Measurements from ENCODE around the gene TOR1A. TPM values are rescaled to one million over a fixed set of nuclear protein-coding genes. Genes with fewer than 3 reads are reported as not detected.
"Not testable (repeated sequence)": the region's sequence is repeated elsewhere in the genome, so short reads cannot be mapped to it uniquely, and the experiment has no call there.

Gene TOR1A
- polyA plus RNA-seq, 1 experiment: 78.8 TPM

GRCh38 chr9:129776566-129776937 lies 47.4 kb downstream of the TOR1A start:
- H3K27me3 ChIP-seq (ENCODE audit: control insufficient read depth, insufficient read depth, low read length): no peaks in the 10 kb centered on the region
- no peaks in the 10 kb centered on the region for H3K36me3 ChIP-seq (ENCODE audit: control insufficient read depth, insufficient read depth, low read length)
- POLR2A ChIA-PET: interaction anchor here (1.2 kb wide), 1 partner anchor 14 kb away, joined by 3 read pairs; no protein-coding TSS in a partner anchor
- peak overlapping the region; percentile 20; the same call in 1 of the 2 replicates for H3K4me3 ChIP-seq (ENCODE audit: low read depth, low read length)
- CTCF ChIA-PET: interaction anchor here (0.5 to 3.4 kb wide), 8 partner anchors 8 to 134 kb away, joined by 3 to 39 read pairs (median 4); partner anchors contain the start of gene ASB6
- no peak for DNase-seq (ENCODE audit: low read depth)
- TF ChIP-seq CTCF (IDR thresholded peaks at IDR 0.05; ENCODE audit: insufficient read depth, low read depth, low read length): no peak

GRCh38 chr9:129776096-129776495 lies 47.8 kb downstream of the TOR1A start:
- POLR2A ChIA-PET; H3K27me3 ChIP-seq (ENCODE audit: control insufficient read depth, insufficient read depth, low read length); H3K36me3 ChIP-seq (ENCODE audit: control insufficient read depth, insufficient read depth, low read length); H3K4me3 ChIP-seq (ENCODE audit: low read depth, low read length); DNase-seq (ENCODE audit: low read depth): not testable (repeated sequence)
- CTCF ChIA-PET: interaction anchor here (2.8 to 3.4 kb wide), 3 partner anchors 38 to 133 kb away, joined by 14 to 39 read pairs (median 20); partner anchors contain the start of gene ASB6

GRCh38 chr9:129775448-129775798 lies 48.5 kb downstream of the TOR1A start:
- no peaks in the 10 kb centered on the region for H3K36me3 ChIP-seq (ENCODE audit: control insufficient read depth, insufficient read depth, low read length)
- POLR2A ChIA-PET: no interaction called here
- no peak for DNase-seq (ENCODE audit: low read depth)
- H3K4me3 ChIP-seq (ENCODE audit: low read depth, low read length): no peak overlapping the region
- no peak for TF ChIP-seq CTCF (IDR thresholded peaks at IDR 0.05; ENCODE audit: insufficient read depth, low read depth, low read length)
- CTCF ChIA-PET: interaction anchor here (0.9 to 3.4 kb wide), 2 partner anchors 8 to 37 kb away, joined by 3 to 39 read pairs; no protein-coding TSS in a partner anchor
- no peaks in the 10 kb centered on the region for H3K27me3 ChIP-seq (ENCODE audit: control insufficient read depth, insufficient read depth, low read length)

GRCh38 chr9:129774791-129775447 lies 49.0 kb downstream of the TOR1A start:
- no peak overlapping the region for H3K4me3 ChIP-seq (ENCODE audit: low read depth, low read length)
- CTCF ChIA-PET: interaction anchor here (0.5 to 0.9 kb wide), 2 partner anchors 8 to 422 kb away, joined by 3 read pairs; no protein-coding TSS in a partner anchor
- no peak for TF ChIP-seq CTCF (IDR thresholded peaks at IDR 0.05; ENCODE audit: insufficient read depth, low read depth, low read length)
- POLR2A ChIA-PET: no interaction called here
- DNase-seq (ENCODE audit: low read depth): no peak
- no peaks in the 10 kb centered on the region for H3K27me3 ChIP-seq (ENCODE audit: control insufficient read depth, insufficient read depth, low read length)
- H3K36me3 ChIP-seq (ENCODE audit: control insufficient read depth, insufficient read depth, low read length): no peaks in the 10 kb centered on the region

- Histone ChIP-seq H3K36me3 (ENCODE audit: control insufficient read depth, insufficient read depth, low read length) (no peaks in the 10 kb centered on the region), H3K27me3 (ENCODE audit: control insufficient read depth, insufficient read depth, low read length) (no peaks in the 10 kb centered on the region), H3K4me3 (ENCODE audit: low read depth, low read length) (no peak overlapping the region)
- ChIA-PET POLR2A (no interaction called here), CTCF (interaction anchor here (3.7 kb wide), 1 partner anchor 36 kb away, joined by 15 read pairs; no protein-coding TSS in a partner anchor)
- no peak for DNase-seq (ENCODE audit: low read depth)
- no peak for TF ChIP-seq CTCF (IDR thresholded peaks at IDR 0.05; ENCODE audit: insufficient read depth, low read depth, low read length)
Observed at GRCh38 chr9:129773262-129774048, 50.5 kb downstream of the TOR1A start.

Data from BJ (cell line).